Astrocyte (in vitro differentiated cells and primary cell): ENCODE results near the gene CMPK1. TPM values are rescaled to one million over a fixed set of nuclear protein-coding genes. Genes with fewer than 3 reads are reported as not detected.
A peak's percentile ranks its signal among the peaks of the same experiment; 100 is the strongest.

Source experiments
- DNase-seq: peaks from one replicate; pipeline ENCODE4 v3.0.0-alpha.2; 2010; ENCODE audit warnings: low read depth
- FAIRE-seq: peaks from 2 replicates; lab custom pipeline; 2011; peaks lifted over from hg19 to GRCh38; lab: Jason Lieb, UNC
- H2AFZ ChIP-seq: 2 replicates; pipeline ENCODE4 v1.6.0; 2012; ENCODE audit warnings: low read depth, low read length, inconsistent platforms
- H3K27ac ChIP-seq: 2 replicates; pipeline ENCODE4 v1.5.1; 2011; ENCODE audit warnings: low read depth, low read length, inconsistent platforms
- H3K27me3 ChIP-seq: 2 replicates; pipeline ENCODE4 v1.6.0; 2011; ENCODE audit warnings: low read length, inconsistent platforms; ENCODE audit not compliant: insufficient read depth
- H3K36me3 ChIP-seq: 2 replicates; pipeline ENCODE4 v1.5.1; 2011; ENCODE audit warnings: low read length, inconsistent platforms; ENCODE audit not compliant: insufficient read depth
- H3K4me1 ChIP-seq: 2 replicates; pipeline ENCODE4 v1.5.1; 2011; ENCODE audit warnings: low read length, inconsistent platforms; ENCODE audit not compliant: insufficient read depth
- H3K4me2 ChIP-seq: 2 replicates; pipeline ENCODE4 v1.6.0; 2012; ENCODE audit warnings: low read length, inconsistent platforms
- H3K4me3 ChIP-seq: 2 replicates; pipeline ENCODE4 v1.5.1; 2011; ENCODE audit warnings: low read depth, mild to moderate bottlenecking, low read length, inconsistent platforms; ENCODE audit not compliant: insufficient read depth
- H3K79me2 ChIP-seq: 2 replicates; pipeline ENCODE4 v1.6.0; 2012; ENCODE audit warnings: mild to moderate bottlenecking, low read length, inconsistent platforms; ENCODE audit not compliant: insufficient read depth
- H3K9ac ChIP-seq: 2 replicates; pipeline ENCODE4 v1.6.0; 2012; ENCODE audit warnings: mild to moderate bottlenecking, low read length, inconsistent platforms
- H3K9me3 ChIP-seq: 2 replicates; pipeline ENCODE4 v1.5.1; 2012; ENCODE audit warnings: low read depth, mild to moderate bottlenecking, low read length, inconsistent platforms; ENCODE audit not compliant: insufficient read depth
- H4K20me1 ChIP-seq: 2 replicates; pipeline ENCODE4 v1.6.0; 2012; ENCODE audit warnings: low read length, inconsistent platforms; ENCODE audit not compliant: insufficient read depth
- H3K27ac Mint-ChIP-seq: one replicate; pipeline ENCODE4 v1.8.0; 2021; ENCODE audit warnings: mild to moderate bottlenecking, mixed read lengths; ENCODE audit not compliant: unreplicated experiment
- H3K27me3 Mint-ChIP-seq: one replicate; pipeline ENCODE4 v1.8.0; 2021; ENCODE audit warnings: low read depth, mixed read lengths; ENCODE audit not compliant: unreplicated experiment
- H3K36me3 Mint-ChIP-seq: one replicate; pipeline ENCODE4 v1.8.0; 2021; ENCODE audit warnings: low read depth, mixed read lengths; ENCODE audit not compliant: unreplicated experiment
- H3K4me1 Mint-ChIP-seq: one replicate; pipeline ENCODE4 v1.8.0; 2021; ENCODE audit warnings: low read depth, mixed read lengths; ENCODE audit not compliant: unreplicated experiment
- H3K4me3 Mint-ChIP-seq: one replicate; pipeline ENCODE4 v1.8.0; 2021; ENCODE audit warnings: mild to moderate bottlenecking, moderate library complexity, mixed read lengths; ENCODE audit not compliant: unreplicated experiment
- H3K9me3 Mint-ChIP-seq: one replicate; pipeline ENCODE4 v1.8.0; 2021; ENCODE audit warnings: mild to moderate bottlenecking, mixed read lengths; ENCODE audit not compliant: unreplicated experiment
- EZH2 ChIP-seq: IDR thresholded peaks from 2 replicates; pipeline ENCODE4 v1.6.1; 2012; ENCODE audit warnings: mild to moderate bottlenecking, low read length, inconsistent platforms; ENCODE audit not compliant: insufficient read depth
- total RNA-seq: library from RNA; stranded (reverse); gene quantifications from 2 replicates; pipeline ENCODE4 v1.2.1, GENCODE V29; 2021
- TF ChIP-seq, protein P1 (sequence below): IDR thresholded peaks from 2 replicates; pipeline ENCODE4 v1.5.1; 2011; ENCODE audit warnings: low read depth, mild to moderate bottlenecking, inconsistent platforms, low read length, moderate library complexity; ENCODE audit not compliant: insufficient read depth

CMPK1 gene
- total RNA-seq, 1 donor from 2014 or later: 136 TPM

DNA sequence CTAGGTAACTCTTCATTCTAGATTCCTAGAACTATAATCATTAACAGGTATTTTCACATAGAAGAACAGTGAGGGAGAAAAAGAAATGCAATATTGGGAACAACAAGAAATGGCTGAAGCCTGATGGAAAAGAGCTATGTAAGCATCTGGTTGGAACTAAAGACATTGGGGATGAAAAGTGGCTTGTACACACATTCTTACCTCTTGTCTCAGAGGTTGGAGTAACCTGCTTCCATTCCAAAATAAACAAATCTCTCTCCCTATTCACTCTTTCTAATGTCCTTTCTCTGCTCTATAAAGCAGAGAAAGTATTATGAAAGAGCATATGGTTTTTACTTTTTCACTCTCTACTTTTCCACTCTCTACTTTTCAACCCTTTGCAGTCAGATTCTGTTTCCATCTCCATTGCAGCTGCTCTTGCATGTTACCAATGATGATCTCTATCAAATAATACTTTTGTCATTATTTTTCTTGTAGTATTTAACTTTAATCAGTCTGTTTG lies 37.5 kb downstream of the CMPK1 start:
- H3K9me3 ChIP-seq: no peaks in the 10 kb centered on the region
- no peak for FAIRE-seq
- TF ChIP-seq EZH2: no peak
- TF ChIP-seq, protein P1, sequence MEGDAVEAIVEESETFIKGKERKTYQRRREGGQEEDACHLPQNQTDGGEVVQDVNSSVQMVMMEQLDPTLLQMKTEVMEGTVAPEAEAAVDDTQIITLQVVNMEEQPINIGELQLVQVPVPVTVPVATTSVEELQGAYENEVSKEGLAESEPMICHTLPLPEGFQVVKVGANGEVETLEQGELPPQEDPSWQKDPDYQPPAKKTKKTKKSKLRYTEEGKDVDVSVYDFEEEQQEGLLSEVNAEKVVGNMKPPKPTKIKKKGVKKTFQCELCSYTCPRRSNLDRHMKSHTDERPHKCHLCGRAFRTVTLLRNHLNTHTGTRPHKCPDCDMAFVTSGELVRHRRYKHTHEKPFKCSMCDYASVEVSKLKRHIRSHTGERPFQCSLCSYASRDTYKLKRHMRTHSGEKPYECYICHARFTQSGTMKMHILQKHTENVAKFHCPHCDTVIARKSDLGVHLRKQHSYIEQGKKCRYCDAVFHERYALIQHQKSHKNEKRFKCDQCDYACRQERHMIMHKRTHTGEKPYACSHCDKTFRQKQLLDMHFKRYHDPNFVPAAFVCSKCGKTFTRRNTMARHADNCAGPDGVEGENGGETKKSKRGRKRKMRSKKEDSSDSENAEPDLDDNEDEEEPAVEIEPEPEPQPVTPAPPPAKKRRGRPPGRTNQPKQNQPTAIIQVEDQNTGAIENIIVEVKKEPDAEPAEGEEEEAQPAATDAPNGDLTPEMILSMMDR: no peak

DNA sequence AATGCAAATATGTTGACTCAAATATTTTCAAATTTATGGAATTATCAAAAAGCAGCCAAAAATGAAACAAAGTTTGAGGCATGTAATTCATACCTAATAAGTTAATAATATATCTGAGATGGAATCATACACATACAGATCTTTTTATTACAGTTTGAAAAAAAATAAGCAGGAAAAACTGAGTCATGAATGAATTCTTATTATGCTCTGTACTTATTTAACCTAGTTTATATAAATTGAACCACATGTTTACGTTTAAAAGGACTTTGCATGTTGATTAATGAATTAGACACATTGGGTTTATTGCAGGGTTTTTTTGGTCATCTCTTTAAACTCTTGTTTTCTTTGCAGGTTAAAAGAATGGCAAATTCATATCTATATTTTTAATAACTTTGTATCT lies 40.9 kb downstream of the CMPK1 start:
- Histone ChIP-seq H3K27me3 (no peaks in the 10 kb centered on the region), H3K4me3 (no peak overlapping the region), H3K9ac (no peak overlapping the region), H3K9me3 (no peaks in the 10 kb centered on the region), H3K36me3 (peaks cover 25% of the 10 kb centered on the region), H2AFZ (no peak overlapping the region), H3K4me1 (no peaks in the 10 kb centered on the region), H3K4me2 (no peak overlapping the region), H3K79me2 (no peaks in the 10 kb centered on the region), H3K27ac (no peak overlapping the region), H4K20me1 (peaks cover 18% of the 10 kb centered on the region)
- no peaks in the 10 kb centered on the region for H3K27me3 Mint-ChIP-seq
- DNase-seq: peak; percentile 4
- FAIRE-seq: no peak
- no peaks in the 10 kb centered on the region for H3K9me3 Mint-ChIP-seq
- TF ChIP-seq EZH2: no peak
- TF ChIP-seq, protein P1: no peak
- H3K4me3 Mint-ChIP-seq: no peak overlapping the region
- H3K36me3 Mint-ChIP-seq: peaks cover 5% of the 10 kb centered on the region
- peaks cover 2% of the 10 kb centered on the region for H3K4me1 Mint-ChIP-seq
- no peak overlapping the region for H3K27ac Mint-ChIP-seq

More for the DNA sequence above, 37.5 kb downstream of the CMPK1 start:
- H3K9ac ChIP-seq: no peak overlapping the region
- H3K27me3 ChIP-seq: no peaks in the 10 kb centered on the region
- peaks cover 5% of the 10 kb centered on the region for H3K79me2 ChIP-seq
- H4K20me1 ChIP-seq: peaks cover 25% of the 10 kb centered on the region
- no peak overlapping the region for H2AFZ ChIP-seq
- no peak overlapping the region for H3K4me3 ChIP-seq
- peaks cover 5% of the 10 kb centered on the region for H3K36me3 Mint-ChIP-seq
- H3K27me3 Mint-ChIP-seq: no peaks in the 10 kb centered on the region
- no peak overlapping the region for H3K4me2 ChIP-seq
- no peak overlapping the region for H3K27ac Mint-ChIP-seq
- H3K9me3 Mint-ChIP-seq: no peaks in the 10 kb centered on the region
- peaks cover 28% of the 10 kb centered on the region for H3K36me3 ChIP-seq
- no peak overlapping the region for H3K4me3 Mint-ChIP-seq
- no peaks in the 10 kb centered on the region for H3K4me1 ChIP-seq
- peaks cover 2% of the 10 kb centered on the region for H3K4me1 Mint-ChIP-seq
- H3K27ac ChIP-seq: no peak overlapping the region
- DNase-seq: peak; percentile 47

DNA sequence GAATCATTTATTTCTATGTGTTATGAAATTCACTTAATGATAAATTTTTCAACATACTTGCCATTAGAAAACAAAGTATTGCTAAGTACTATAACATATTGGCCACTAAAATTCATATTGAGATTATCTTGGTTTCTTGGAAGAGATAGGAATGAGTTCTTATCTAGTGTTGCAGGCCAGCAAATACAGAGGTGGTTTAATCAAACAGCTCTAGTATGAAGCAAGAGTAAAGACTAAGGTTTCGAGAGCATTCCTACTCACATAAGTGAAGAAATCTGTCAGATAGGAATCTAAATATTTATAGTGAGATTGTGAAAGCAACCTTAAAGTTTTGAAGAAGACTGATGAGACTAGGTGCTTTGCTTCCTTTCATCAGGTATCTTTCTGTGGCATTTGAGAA lies 44.6 kb downstream of the CMPK1 start:
- H3K27ac ChIP-seq: no peak overlapping the region
- H3K4me1 ChIP-seq: no peaks in the 10 kb centered on the region
- H3K79me2 ChIP-seq: no peaks in the 10 kb centered on the region
- H3K4me2 ChIP-seq: no peak overlapping the region
- DNase-seq (peak; percentile 21), FAIRE-seq (no peak)
- H3K27me3 ChIP-seq: no peaks in the 10 kb centered on the region
- peaks cover 23% of the 10 kb centered on the region for H3K36me3 ChIP-seq
- no peak for TF ChIP-seq EZH2
- TF ChIP-seq, protein P1: no peak
- H3K9me3 ChIP-seq: no peaks in the 10 kb centered on the region
- H3K9me3 Mint-ChIP-seq: no peaks in the 10 kb centered on the region
- H3K4me3 Mint-ChIP-seq: no peak overlapping the region
- H3K27ac Mint-ChIP-seq: no peak overlapping the region
- H3K4me1 Mint-ChIP-seq: peaks cover 5% of the 10 kb centered on the region
- H4K20me1 ChIP-seq: peaks cover 13% of the 10 kb centered on the region
- H3K9ac ChIP-seq: no peak overlapping the region
- no peaks in the 10 kb centered on the region for H3K27me3 Mint-ChIP-seq
- no peak overlapping the region for H3K4me3 ChIP-seq
- H2AFZ ChIP-seq: no peak overlapping the region
- peaks cover 5% of the 10 kb centered on the region for H3K36me3 Mint-ChIP-seq
